HL-60 (cell line): ENCODE measurements around the gene SNORC.
A peak's percentile ranks its signal among the peaks of the same experiment; 100 is the strongest.

Experiments
- DNase-seq, 2 experiments: peaks; one replicate each; pipeline ENCODE4 v3.0.0-alpha.2; 2010 to 2020; ENCODE audit warnings: low read depth in 1 of 2, low spot score in 1 of 2
- H3K27ac ChIP-seq: fragments of 250-450 bp; sonication (Bioruptor Pico); replicated peaks from 2 replicates; pipeline ENCODE4 v1.5.1; 2020; ENCODE audit warnings: mild to moderate bottlenecking, moderate library complexity
- H3K27me3 ChIP-seq: fragments of 250-450 bp; sonication (Bioruptor Pico); 2 replicates; pipeline ENCODE4 v1.5.1; 2021; ENCODE audit warnings: mild to moderate bottlenecking, moderate library complexity; ENCODE audit not compliant: insufficient read depth, poor library complexity, severe bottlenecking
- H3K4me3 ChIP-seq: replicated peaks from 2 replicates; pipeline ENCODE4 v1.5.1; 2011; ENCODE audit warnings: mild to moderate bottlenecking, control low read depth, low read length; ENCODE audit not compliant: insufficient read depth
- CTCF ChIP-seq: IDR thresholded peaks from one replicate; pipeline ENCODE4 v1.5.1; 2011; ENCODE audit warnings: low read length, control low read depth, inconsistent platforms; ENCODE audit not compliant: insufficient read depth
- GABPA ChIP-seq: IDR thresholded peaks from 2 replicates; pipeline ENCODE4 v1.6.1; 2012; ENCODE audit warnings: low read depth
- POLR2AphosphoS5 ChIP-seq: IDR thresholded peaks from 2 replicates; pipeline ENCODE4 v1.6.1; 2012; ENCODE audit warnings: low read depth
- SPI1 ChIP-seq: IDR thresholded peaks from 2 replicates; pipeline ENCODE4 v1.6.1; 2012; ENCODE audit warnings: low read depth, mild to moderate bottlenecking, borderline replicate concordance
- TF ChIP-seq, protein P1 (sequence below): IDR thresholded peaks from 2 replicates; pipeline ENCODE4 v1.6.1; 2012; ENCODE audit warnings: low read depth; ENCODE audit not compliant: insufficient replicate concordance

Gene SNORC

DNA sequence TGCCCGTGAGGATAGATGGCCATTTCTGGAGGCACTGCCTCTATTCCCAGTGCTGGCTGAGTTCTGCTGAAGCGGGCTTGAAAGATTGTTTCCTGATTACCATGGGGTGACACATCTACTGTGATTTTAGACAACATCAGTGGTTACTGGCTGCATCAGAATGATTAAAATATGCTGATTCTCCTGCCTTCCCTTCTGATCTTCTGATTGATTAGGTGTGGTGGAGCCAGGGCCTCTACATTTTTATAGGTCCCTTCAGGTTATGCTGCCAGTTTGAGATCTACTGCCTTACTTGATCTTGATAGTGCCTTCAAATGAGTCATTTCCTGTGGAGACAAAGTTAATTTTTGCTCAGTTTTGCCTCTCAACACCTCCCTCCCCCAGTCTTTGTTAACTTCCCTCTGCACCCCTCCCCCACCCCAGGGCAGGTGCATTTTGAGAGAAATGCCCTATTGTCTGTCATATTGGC lies 31.6 kb upstream of the SNORC start:
- no peaks in the 10 kb centered on the region for H3K27me3 ChIP-seq
- TF ChIP-seq CTCF (no peak), SPI1 (no peak), GABPA (no peak), POLR2AphosphoS5 (no peak)
- TF ChIP-seq, protein P1, sequence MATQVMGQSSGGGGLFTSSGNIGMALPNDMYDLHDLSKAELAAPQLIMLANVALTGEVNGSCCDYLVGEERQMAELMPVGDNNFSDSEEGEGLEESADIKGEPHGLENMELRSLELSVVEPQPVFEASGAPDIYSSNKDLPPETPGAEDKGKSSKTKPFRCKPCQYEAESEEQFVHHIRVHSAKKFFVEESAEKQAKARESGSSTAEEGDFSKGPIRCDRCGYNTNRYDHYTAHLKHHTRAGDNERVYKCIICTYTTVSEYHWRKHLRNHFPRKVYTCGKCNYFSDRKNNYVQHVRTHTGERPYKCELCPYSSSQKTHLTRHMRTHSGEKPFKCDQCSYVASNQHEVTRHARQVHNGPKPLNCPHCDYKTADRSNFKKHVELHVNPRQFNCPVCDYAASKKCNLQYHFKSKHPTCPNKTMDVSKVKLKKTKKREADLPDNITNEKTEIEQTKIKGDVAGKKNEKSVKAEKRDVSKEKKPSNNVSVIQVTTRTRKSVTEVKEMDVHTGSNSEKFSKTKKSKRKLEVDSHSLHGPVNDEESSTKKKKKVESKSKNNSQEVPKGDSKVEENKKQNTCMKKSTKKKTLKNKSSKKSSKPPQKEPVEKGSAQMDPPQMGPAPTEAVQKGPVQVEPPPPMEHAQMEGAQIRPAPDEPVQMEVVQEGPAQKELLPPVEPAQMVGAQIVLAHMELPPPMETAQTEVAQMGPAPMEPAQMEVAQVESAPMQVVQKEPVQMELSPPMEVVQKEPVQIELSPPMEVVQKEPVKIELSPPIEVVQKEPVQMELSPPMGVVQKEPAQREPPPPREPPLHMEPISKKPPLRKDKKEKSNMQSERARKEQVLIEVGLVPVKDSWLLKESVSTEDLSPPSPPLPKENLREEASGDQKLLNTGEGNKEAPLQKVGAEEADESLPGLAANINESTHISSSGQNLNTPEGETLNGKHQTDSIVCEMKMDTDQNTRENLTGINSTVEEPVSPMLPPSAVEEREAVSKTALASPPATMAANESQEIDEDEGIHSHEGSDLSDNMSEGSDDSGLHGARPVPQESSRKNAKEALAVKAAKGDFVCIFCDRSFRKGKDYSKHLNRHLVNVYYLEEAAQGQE, result no peak
- H3K4me3 ChIP-seq, result no peak overlapping the region
- peak overlapping the region; percentile 74 for H3K27ac ChIP-seq
- DNase-seq, result peak; percentile 21 to 81

DNA sequence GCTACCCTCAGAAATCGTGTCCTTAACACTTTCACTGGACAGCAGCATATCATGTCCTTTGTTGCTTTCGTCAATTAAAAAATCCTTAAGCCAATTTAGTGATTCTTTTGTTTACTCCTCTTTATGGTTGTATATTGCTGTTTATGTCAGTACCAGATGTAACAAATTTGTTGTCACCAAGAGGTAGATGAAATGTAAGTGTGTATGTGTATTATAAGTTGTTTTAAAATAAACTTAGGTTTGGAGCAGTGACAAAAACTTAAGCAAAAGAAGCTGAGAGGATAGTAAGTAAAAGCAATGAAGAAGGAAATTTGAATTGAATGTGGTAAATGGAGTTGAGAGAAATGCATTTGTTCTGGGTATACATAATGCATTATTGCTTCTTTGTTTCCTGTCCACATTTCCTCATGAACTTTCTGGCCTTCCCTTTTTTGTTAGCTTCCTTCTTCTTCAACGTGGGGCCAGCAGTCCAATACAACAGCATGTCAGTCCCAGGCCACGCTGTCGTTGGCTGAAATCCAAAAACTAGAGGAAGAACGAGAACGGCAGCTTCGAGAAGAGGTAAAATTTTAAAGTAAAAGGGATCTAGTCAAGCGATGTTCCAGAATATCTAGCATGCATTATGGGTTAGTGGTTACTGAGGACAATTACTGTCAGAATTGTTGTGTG lies 30.5 kb upstream of the SNORC start:
- H3K27ac ChIP-seq, result peak overlapping the region; percentile 74
- no peaks in the 10 kb centered on the region for H3K27me3 ChIP-seq
- no peak overlapping the region for H3K4me3 ChIP-seq
- TF ChIP-seq, protein P1, result no peak
- TF ChIP-seq POLR2AphosphoS5, result peak; percentile 72
- peak; percentile 94 for TF ChIP-seq SPI1
- peak; percentile 80 to 95 for DNase-seq

- no peak overlapping the region for H3K4me3 ChIP-seq
- no peak overlapping the region; the same call in 1 of the 2 replicates for H3K27ac ChIP-seq
- TF ChIP-seq CTCF (no peak), SPI1 (no peak), POLR2AphosphoS5 (no peak), GABPA (no peak)
- TF ChIP-seq, protein P1, result no peak
- no peaks in the 10 kb centered on the region for H3K27me3 ChIP-seq
- peak; percentile 31 to 43 for DNase-seq
Measured at GRCh38 chr2:232842689-232843088, 27.4 kb upstream of the SNORC start.
